ENCODE data around the gene UMODL1.
"Not testable (repeated sequence)": the region's sequence is repeated elsewhere in the genome, so short reads cannot be mapped to it uniquely, and the experiment has no call there.

Gene UMODL1

DNA sequence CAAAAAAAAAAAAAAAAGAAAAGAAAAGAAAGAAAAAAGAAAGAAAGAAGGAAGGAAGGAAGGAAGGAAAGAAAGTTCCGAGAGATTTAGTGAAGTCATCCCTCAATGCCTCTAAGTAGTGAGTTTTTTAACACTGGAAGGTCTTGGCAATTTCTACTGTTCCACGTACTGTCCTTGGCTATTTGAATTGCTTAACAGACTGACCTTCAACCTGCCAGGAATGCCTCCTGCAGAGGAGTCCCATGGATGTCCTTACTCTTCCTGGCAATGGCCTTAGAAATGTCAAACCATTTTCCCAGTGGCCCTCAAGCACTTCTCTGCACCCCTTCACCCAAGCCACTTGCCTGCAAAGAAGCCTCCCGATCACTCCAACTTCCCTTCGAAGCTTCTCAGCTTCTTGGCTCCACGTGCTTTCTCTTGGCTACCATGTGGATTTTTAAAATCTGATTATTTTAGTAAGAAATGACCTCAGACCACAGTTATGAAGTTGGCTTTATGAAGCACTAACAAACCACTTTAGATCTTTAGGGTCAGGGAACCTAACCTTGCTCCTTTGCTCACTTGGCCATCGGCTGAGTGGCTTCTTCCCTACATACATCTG, 104.1 kb downstream of the UMODL1 start:
- DNase-seq = no peak

DNA sequence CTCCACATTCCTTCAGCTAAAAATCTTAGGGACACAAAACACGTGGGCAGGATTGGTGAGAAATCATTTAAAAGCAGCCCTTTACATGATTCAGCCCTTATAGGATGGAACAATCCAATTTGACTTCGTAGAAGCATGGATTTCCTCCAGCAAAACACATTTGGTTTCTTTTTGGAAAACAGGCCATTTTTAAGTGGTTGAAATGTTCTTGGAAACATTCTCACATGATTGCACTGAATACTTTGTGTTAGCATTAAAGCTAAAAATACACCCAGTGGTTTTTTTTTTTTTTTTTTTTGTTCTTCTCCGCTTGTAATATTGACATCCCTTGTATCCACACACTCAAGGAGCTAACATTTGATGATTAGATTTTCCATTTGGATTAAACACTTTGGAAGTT, 105.7 kb downstream of the UMODL1 start:
- no peak for DNase-seq

DNA sequence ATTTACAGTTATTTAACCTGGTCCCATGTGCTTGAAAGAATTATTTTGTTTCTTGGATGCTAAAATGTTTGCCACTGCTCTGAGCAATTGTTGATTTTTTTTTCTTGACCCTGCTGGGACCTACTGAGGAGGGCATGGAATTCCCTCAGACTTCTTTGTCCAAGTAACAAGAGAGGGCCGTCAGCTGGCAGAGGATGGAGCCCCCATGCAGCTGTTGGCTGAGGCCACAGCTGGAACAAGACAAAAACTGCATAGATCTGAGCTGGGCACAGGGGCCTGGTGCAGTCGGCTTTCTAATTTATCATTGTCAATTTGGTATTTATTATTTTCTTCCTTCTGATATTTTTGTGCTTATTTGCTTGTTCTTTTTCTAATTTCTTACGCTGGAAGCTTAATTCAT, 108.2 kb downstream of the UMODL1 start:
- DNase-seq = no peak

DNA sequence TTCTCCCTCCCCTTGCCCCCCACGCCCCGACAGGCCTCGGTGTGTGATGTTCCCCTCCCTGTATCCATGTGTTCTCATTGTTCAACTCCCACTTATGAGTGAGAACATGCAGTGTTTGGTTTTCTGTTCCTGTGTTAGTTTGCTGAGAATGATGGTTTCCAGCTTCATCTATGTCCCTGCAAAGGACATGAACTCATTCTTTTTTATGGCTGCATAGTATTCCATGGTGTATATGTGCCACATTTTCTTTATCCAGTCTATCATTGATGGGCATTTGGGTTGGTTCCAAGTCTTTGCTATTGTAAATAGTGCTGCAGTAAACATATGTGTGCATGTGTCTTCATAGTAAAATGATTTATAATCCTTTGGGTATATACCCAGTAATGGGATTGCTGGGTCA, 108.9 kb downstream of the UMODL1 start:
- not testable (repeated sequence) for DNase-seq

DNA sequence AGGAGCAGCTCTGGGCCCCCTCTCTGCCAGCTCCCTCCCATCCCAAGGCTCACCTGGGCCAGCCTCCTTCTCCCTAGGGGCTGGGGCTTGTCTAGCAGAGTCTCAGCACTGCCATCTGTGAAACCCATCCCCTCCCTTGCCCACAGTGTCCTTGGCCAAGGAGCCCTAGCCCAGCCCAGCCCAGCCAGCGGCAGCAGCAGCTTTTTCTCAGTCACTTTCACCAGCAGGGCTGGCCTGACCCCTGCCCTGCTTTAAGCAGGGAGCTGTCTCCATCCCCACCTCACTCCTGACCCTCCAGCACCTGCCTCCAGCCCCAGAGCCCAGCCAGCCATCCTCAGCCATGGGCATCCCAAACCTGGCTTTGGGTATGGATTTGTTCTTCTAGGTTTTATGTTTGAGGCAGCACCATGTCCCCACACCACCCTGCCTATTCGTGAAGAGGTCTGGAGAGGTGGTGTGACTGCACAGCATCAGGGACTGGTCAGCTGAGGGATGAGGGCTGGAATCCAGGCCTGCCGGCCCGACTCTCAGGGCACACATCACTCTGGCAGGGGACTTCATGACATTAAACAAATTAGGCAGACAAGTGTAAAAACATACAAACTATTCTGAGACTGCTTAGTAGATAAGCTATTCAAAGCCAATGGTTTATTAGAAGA, 111.7 kb downstream of the UMODL1 start:
- no peak for DNase-seq

DNA sequence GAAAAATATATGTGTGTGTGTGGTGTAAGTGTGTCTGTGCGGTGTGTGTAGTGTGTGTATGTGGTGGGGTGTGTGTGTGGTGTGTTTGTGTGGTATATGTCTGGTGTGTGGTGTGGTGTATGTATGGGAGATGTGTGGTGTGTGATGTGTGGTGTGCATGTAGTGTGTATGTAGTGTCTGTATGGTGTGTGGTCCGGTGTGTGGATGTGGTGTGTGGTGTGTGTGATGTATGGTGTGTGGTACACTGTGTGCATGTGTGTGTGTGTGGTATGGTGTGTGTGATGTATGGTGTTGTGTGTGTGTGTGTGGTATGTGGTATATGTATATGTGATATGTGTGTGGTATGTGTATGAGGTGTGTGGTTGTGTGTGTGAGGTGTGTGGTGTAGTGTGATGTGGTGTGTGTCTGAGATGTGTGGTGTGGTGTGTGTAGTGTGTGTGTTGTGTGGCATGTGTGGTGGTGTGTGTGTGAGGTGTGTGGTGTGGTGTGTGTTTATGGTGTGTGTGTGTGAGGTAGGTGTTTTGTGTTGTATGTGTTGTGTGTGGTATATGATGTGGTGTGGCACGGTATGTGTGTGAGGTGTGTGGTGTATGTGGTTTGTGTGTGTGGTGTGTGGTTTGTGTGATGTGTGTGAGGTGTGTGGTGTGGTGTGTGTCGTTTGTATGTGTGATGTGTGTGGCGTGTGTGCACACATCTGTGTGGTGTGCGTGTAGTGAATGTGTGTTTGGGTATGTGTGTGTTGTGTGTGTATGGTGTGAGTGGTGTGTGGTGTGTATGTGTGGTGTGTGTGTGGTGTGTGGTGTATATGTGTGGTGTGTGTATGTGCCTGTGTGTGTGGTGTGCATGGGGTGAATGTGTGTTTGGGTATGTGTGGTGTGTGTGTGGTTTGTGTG, 112.5 kb downstream of the UMODL1 start:
- no peak for DNase-seq

DNA sequence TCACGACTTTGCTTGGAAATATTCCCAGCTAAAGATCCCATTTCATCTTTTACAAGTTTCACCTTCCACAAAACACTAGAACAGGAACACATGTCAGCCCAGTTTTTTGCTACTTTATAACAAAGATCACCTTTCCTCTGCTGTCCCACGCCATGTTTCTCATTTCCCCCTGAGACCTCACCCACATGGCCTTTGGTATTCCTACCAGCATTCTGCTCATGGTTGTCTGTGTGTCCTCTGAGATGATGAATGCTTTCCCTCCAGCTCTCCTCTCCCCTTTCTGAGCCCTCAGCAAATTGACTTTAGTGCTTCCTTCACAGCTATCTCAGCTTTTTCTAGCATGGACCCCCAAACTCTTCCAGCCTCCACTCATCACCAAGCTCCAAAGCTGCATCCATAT, 115.5 kb downstream of the UMODL1 start:
- no peak for DNase-seq

DNA sequence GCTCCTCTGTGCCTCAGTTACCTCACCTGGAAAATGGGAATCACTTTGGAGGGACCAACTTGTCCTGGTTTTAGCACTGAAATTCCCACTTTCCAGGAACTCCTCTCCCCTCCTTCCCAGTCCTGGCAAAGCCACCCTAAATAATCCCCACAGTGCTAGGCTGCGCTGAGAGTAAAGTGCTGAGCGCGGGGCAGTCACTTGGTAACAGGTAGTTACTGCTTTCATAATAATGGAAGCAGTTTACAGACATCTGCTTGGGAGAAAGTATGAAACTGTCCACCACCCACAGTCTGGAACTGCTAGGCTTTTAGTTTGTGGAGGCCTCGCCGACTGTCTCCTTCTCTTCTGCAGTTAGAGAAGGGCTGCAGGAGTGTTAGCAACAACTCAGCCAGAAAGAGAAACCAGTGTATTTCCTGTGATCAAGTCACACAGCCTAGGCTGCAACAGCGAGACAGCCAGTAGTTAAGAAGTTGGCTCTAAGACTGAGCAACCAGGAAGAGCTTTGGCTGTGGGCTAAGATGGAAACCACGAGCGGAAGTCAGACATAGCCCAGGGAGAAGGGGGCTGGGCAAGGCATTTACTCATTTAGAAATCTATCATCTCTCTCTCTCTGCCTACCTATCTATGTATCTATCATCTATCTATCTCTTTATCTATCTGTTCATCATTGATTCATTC, 117.0 kb downstream of the UMODL1 start:
- DNase-seq = no peak

DNA sequence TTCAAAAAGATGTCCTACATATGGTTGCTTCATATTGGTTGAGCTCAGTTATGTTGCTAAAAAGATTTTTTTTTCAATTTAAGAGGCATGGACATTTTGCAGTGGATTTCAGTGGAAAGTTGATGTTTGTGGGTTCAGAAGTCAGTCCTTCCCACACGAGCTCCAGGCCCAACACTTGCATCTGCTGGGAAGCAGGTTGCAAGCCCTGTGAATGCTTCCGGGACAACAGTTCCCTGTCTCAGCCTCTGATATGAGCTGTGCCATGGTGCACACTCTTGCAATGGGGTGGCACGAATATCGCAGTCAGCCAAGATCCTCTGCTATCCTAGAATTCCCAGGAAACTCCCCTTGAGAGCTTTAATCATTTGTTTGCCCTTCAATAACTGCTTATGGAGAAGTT, 117.5 kb downstream of the UMODL1 start:
- DNase-seq = no peak

DNA sequence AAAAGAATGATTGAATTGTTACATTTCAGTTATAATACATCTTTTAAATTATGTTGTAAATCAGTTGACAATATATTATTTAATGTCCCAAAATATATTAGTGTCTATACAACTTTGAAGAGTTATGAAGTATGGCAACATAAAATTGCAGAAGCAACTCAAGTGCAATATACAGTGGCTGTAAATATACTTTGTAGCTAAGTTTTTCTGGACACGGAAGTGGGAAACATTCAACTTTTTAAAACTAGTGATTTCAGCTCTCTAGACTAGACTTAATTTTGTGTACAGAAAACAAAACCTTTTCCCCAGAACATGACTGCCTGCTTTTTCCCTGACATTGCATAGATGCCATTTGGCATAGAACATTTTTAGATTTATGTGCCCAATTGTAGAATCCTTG, 118.3 kb downstream of the UMODL1 start:
- no peak for DNase-seq

DNA sequence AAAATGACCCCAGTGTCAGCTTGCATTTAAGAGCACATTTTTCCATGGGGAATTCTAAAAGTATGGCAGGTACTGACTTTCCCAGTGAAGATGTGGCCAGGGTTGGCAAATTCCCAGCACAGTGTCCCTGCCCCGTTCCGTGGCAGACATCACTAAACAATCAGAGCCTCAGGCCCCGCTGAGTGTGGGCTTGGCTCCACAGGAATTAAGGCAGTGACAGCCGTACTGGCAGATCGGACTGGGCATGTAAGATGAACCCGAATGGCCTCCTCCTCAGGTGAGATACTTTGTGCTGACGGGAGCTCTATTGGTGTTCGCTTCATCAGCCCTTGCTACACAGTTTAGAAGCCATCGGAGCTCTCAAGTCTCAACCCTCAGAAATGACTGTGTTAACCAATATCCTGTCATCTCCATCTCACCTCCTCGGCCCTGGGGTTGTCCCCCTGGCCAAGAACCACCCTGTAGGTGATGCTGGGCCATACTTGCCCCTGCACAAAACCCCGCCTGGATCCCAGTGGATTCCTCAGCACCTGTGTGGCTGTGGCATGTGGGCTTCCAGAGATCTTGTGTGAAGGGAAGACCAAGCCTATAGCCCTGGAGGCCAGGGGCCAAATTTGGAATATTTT, 118.9 kb downstream of the UMODL1 start:
- DNase-seq = no peak

DNA sequence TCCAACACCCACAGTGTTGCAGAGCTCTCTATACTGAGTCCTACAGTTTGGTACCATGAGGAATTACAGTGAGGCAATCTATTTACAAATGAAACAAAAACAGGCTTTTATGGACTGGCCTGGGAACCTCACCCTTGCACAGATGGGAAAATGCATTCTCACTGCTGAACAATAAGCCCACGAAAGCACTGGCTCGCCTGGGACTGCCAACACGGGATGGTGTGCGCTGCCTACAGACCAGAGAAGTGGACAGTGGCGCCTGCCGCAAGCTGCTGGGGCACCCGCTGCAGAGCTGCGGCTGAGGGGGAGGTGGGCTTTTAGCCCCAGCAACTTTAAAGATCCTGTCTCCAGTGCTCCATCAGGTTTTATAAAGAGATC, 119.4 kb downstream of the UMODL1 start:
- no peak for DNase-seq

DNA sequence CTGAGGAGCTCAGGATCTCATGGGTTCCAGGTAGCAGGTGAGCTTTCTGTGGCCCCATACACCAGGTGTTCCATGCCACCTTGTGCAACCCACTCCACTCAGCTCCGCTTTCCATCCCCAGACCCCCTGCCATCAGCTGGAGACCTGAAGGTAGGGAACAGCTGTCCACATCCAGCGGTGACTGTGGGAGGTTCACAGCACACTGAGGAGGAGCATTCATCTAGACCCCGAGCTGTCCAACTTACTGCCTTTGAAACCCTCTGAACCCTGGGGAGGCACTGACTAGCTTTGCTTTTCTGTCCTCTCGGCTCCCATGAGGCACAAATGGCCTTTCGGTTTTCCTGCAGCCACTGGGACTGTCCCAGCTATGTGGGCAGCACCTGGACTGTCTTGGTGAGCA, 119.9 kb downstream of the UMODL1 start:
- DNase-seq = no peak

DNA sequence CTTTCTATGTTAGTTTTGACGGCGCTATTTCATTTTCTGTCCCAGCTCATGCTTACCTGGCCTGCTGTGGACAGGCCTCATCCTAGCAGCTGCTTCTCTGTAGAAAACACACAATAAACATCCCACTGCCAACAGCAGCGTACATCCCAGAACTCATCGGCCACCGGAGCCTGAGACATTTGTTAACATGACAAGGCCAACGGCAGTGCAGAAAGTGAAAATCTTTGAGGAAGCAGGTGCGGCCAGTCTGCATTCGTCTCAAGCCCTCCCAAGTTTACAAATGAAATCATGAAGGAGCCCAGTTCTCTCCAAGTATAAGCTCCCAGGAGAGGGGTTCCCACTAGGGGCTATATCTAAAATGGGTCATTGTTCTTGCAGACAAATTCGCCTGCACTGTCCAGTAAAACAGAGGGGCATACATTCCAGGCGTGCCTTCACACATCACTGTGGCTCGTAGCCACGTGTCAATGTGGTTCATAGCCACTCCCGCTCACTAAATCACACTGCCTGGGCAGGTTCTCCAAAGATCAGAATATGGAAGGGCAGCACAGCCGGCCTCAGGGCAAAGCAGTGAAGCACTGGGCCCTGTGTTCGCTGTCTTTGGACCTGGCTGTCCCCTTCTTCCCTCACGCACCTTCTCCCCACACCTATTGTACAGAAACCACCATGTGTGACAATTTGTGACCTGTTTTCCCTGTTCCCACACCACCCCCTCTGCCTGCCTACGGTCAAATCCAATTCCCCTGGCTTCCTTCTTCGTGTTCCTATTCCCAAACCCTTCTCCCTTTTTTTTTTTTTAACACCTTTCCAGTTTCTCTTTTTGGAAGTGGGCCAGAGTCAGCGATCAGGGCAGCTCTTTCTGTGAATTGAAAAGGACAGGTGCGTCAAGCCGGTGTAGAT, 120.8 kb downstream of the UMODL1 start:
- no peak for DNase-seq

Measured in NCI-H1092 treated with DMSO at 0.1 percent for 48 hours (cell line).